Renal cortical epithelial cell (primary cell): Measurements from ENCODE around the gene FBLN1. TPM values are rescaled to one million over a fixed set of nuclear protein-coding genes. Genes with fewer than 3 reads are reported as not detected.
"Not testable (repeated sequence)": the region's sequence is repeated elsewhere in the genome, so short reads cannot be mapped to it uniquely, and the experiment has no call there.

ENCODE experiments used
- DNase-seq: peaks from one replicate; pipeline ENCODE4 v3.0.0-alpha.2; 2011; ENCODE audit warnings: low read depth
- total RNA-seq: library from RNA; depleted of rRNA; stranded (reverse); fragments of >200 nt; gene quantifications from 2 replicates; pipeline ENCODE4 v1.2.3, GENCODE V29; 2014

FBLN1 gene
- total RNA-seq, 1 donor from 2014 or later: 17.1 TPM

DNA sequence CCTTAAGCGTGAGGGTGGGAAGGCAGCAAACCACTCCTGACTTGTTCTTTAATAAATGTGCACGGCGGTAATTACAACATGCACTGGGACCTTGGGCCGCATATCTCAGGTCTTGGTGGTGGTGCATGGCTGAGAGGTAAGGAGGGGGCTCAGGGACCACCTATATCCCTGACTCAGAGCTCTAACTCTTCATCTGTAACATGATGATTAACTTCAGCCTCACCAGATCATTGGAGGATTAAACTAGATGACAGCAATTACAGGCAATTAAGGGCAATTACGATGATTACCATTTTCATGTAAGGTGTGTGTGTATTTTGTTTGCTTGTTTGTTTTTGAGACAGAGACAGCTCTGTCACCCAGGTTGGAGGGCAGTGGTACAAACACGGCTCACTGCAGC, 45.0 kb downstream of the FBLN1 start:
- DNase-seq: no peak

- no peak for DNase-seq
Observed at GRCh38 chr22:45548247-45548840, 45.7 kb downstream of the FBLN1 start.

- DNase-seq: peak; percentile 38
Observed at GRCh38 chr22:45548991-45549761, 46.5 kb downstream of the FBLN1 start.

- no peak for DNase-seq
Observed at GRCh38 chr22:45549762-45550378, 47.2 kb downstream of the FBLN1 start.

- no peak for DNase-seq
Observed at GRCh38 chr22:45550416-45550815, 47.7 kb downstream of the FBLN1 start.

GRCh38 chr22:45550891-45551290, 48.2 kb downstream of the FBLN1 start:
- DNase-seq: no peak

DNA sequence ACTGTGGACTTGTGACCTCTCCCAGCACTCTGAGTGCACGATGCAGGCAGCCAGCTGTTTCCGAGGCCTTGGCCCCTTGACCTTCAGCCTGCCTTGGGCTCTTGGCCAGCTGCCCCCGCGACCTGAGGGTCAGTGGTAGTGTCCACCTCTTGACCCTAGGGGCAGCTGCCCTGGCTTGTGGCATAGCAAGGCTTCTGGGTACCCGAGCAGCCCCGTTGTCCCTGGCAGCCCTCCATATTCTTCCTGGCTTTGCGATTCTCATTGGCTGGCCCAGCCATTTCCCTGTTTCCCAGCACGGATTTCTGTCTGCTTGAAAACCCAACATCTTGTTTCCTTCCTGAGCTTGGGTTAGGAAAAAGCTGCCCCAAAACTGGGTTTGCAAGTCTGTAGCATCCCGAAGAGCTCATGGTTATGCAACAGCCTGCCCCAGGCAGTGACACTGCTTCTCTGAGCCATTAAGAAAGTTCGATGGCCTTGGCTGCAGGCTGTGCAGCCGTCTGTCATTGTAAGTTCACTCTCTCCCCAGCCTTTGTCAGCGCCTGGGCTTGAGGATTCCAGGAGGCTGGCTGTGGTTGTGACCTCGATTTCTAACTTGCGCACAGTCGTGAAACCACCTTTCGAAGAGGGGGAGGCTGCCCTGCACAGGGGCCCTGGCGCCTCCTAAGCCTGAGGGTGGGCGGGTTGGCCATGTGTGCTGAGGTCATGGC, 48.8 kb downstream of the FBLN1 start:
- no peak for DNase-seq

GRCh38 chr22:45552017-45552411, 49.3 kb downstream of the FBLN1 start:
- no peak for DNase-seq

- peak; percentile 82 for DNase-seq
Observed at GRCh38 chr22:45552580-45553350, 50.1 kb downstream of the FBLN1 start.

GRCh38 chr22:45553351-45554039, 50.8 kb downstream of the FBLN1 start:
- peak; percentile 59 for DNase-seq

GRCh38 chr22:45554040-45554406, 51.3 kb downstream of the FBLN1 start:
- no peak for DNase-seq

- no peak for DNase-seq
Observed at GRCh38 chr22:45554861-45555260, 52.2 kb downstream of the FBLN1 start.

DNA sequence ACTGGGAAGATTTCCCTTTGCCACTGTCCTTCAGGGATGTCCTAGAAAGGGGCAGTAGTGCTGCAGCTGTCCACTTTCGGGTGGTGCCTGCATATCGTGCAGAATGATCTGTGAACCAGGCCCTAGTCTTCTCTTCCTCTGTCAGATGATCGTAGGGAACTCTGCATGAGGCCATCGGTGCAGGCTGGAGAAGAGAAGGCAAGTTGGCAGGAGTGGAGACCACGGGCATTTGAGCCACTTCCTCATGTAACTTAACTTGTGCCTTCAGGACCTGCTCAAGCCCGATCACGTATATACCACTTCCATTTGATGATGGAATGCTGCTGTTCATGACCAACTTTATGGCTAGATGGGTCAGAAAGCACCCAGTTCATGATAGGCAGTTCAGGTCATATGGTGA, 55.2 kb downstream of the FBLN1 start:
- not testable (repeated sequence) for DNase-seq

DNA sequence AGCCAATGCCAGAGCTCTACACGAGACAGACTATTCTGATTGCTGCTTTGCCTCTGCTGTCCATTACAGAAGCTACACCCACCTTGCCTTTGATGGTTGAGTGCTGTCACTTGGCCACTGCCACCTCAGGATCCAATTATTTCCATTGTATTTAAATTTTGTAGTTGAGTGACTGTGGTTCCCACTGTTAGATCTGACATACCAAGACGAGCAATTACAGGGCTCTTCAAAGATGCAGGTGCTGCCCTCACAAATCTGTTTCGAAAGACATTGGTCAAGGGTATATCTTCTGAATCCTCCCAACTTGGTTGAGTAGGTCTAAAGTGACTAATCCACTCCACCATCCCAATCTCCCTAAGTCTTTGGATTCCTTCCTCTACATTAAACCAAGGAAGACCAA, 57.4 kb downstream of the FBLN1 start:
- not testable (repeated sequence) for DNase-seq

- not testable (repeated sequence) for DNase-seq
Observed at GRCh38 chr22:45560761-45561160, 58.1 kb downstream of the FBLN1 start.

DNA sequence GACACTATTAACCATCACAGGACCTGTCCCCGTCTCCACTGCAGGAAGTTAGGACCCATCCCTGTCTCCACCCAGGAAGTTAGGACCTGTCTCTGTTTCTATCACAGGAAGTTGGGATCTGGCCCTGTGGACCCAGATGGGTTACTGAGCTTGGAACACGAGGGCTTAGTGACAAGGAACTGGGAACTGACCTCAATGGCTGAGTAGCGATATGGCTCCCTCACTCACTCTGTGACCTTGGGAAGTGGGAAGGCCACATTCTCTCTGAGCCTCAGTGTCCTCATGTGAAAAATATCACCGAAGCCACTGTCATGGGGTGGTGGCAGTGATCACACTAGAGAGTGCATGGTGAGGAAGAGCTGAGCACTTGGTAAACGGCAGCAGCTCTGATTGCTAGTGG, 59.4 kb downstream of the FBLN1 start:
- DNase-seq: no peak

DNA sequence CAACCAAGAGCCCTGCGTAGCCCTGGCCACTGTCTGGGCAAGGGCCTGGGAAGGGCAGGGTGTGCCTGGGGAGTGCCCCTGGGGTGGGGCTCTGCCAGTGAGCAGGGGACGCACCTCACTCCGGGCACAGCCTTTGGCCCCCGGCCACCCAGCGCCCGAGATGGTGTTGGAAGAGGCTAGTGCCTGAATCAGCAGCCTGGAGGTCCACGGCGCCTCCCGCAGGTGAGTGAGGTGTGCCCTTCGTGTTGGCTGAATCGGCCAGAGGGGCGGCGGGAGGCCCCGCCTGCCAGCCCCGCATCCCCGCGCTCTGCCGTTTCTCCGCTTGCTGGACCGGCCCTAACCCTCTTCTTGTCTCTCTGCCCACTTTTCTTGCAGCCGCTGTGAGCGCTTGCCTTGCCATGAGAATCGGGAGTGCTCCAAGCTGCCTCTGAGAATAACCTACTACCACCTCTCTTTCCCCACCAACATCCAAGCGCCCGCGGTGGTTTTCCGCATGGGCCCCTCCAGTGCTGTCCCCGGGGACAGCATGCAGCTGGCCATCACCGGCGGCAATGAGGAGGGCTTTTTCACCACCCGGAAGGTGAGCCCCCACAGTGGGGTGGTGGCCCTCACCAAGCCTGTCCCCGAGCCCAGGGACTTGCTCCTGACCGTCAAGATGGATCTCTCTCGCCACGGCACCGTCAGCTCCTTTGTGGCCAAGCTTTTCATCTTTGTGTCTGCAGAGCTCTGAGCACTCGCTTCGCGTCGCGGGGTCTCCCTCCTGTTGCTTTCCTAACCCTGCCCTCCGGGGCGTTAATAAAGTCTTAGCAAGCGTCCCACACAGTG, 60.1 kb downstream of the FBLN1 start:
- DNase-seq: no peak

DNA sequence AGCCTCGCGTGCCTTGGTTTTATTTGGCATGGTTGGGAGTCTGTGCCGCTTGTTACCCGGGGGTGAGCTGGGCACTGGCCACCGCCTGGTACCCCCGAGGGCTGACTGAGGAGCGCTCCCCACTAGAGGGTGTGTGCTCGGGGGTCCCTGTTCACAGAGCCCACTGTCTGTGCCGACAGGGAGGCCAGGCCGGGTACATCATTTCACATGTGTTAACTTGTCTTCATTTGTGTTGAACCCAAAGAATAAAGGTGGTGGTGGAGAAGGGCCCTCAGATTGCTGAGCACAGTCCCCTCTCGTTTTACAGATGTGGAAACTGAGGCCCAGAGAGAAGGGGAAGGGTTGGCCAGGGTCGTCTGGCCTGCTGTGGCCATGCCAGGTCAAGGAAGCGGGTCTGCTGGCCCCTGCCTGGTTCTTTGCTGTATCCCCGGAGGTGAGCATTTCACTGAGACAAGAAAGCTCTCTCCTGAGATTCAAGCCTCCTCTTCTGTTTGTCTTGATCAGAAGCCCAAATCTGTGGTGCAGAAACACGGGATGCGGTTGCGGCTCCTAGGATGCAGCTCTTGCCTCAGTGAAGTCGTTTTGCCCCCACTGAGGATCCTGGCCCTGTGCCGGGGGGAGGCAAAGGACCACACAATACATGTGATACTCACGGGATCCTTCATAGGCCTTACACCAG, 60.8 kb downstream of the FBLN1 start:
- no peak for DNase-seq

DNA sequence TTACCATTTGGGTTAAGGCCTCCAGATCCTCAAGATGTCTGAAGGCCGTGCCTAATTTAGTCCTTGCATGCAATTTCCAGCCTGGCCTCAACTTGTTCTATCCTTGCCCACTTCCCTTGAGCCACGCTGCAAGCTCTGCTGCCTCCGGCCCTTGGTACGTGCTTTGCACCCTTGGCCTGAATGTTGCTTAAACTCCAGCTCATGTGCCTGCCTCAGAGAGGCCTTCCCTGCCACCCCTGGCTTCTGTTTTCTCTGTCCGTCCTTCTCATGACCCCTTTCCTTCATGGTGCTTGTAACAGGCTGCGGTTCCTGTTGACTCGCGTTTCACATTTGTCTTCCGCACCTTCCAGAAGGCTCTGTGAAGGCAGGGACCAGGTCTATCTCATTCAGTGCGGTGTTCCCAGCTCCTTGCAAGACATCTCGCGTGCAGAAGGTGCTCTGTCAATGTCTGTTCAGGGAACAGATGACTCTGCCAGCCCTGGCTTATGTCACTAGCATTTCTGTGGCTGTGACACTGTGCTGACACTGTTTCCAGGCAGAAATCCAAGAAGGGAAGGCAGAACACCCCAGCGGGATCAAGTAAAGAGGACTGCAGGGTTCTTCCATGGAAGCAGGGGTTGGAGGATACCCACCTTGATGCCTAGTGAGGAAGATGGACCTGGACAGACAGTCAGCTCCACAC, 61.8 kb downstream of the FBLN1 start:
- DNase-seq: no peak
